NT2/D1 (cell line): ENCODE measurements around the gene WNK2.

Source experiments
- SUZ12 ChIP-seq: IDR thresholded peaks from 2 replicates; pipeline ENCODE4 v1.6.1; 2011; ENCODE audit not compliant: insufficient read length, insufficient read depth; ENCODE audit errors: extremely low read depth
- YY1 ChIP-seq: IDR thresholded peaks from 2 replicates; pipeline ENCODE4 v1.6.1; 2011; ENCODE audit not compliant: insufficient read length, insufficient read depth
- ZNF274 ChIP-seq: IDR thresholded peaks from 2 replicates; pipeline ENCODE4 v1.6.1; 2011; ENCODE audit warnings: mild to moderate bottlenecking, low read depth, low read length

DNA sequence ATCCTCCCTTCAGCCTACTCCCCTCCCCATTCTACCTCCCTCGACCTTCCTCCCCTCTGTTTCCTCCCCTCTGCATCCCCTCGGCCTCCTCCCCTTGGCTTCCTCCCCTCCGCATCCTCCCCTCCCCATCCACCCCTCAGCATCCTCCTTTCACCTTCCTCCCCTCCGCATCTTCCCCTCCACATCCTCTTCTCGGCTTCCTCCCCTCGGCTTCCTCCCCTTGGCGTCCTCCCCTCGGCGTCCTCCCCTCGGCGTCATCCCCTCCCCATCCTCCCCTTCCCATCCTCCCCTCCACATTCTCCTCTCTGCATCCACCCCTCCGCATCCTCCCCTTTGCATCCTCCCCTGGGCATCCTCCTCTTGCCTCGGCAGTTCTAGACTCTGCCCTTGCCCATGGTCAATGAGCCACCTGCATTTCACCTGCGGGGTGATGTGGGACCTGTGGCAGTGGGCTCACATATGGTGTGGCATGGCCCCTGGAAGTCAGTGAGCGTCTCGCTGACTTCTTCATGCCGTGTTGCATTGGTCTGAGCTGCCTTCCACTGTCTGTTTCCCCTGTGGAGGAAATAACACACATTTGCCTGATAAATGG, 113.0 kb downstream of the WNK2 start:
- no peak for TF ChIP-seq ZNF274
- TF ChIP-seq SUZ12, result no peak
- TF ChIP-seq YY1, result no peak
